ENCODE measurements around the gene LILRA6. TPM values are rescaled to one million over a fixed set of nuclear protein-coding genes. Genes with fewer than 3 reads are reported as not detected.

The LILRA6 gene
- total and polyA plus RNA-seq, 2 of the 8 experiments (the other 6 are each of a cell fraction or from before 2014, with no cell fraction given), result not detected

GRCh38 chr19:54191811-54192453, 50.7 kb downstream of the LILRA6 start (continued):
- TF ChIP-seq RBBP5 (IDR thresholded peaks at IDR 0.05; ENCODE audit: borderline replicate concordance, low read depth, low read length) (no peak), SIRT6 (IDR thresholded peaks at IDR 0.05; ENCODE audit: low read length) (no peak), POU5F1 (IDR thresholded peaks at IDR 0.05; ENCODE audit: low read depth, low read length) (no peak)
